Head of caudate nucleus (tissue), 42 donors: ENCODE results near the gene ALDH2.
A peak's percentile ranks its signal among the peaks of the same experiment; 100 is the strongest.

Experiments
- DNase-seq, 42 donors: peaks; one replicate each; pipeline versions ENCODE4 v3.0.0 to v3.0.0-alpha.2; 2020 to 2021; ENCODE audit warnings: mixed read lengths in 7 of 42
- intact Hi-C: fragments of 100-400 bp; cut with DNase I; formaldehyde crosslinking; loops from one replicate; pipeline ENCODE4 v1.15.0; 2022

ALDH2 gene

GRCh38 chr12:111777345-111778045 lies 10.8 kb downstream of the ALDH2 start:
- DNase-seq: peak in 18 of 42 donors; percentile 12 to 57 (median 32)
- intact Hi-C loops: no loop called here

GRCh38 chr12:111780166-111780565 lies 13.4 kb downstream of the ALDH2 start:
- intact Hi-C loops: no loop called here
- DNase-seq: peak in 1 of 42 donors; percentile 34

- intact Hi-C loops: no loop called here
- no peak for DNase-seq
Measured at GRCh38 chr12:111780615-111781014, 13.9 kb downstream of the ALDH2 start.

GRCh38 chr12:111781085-111781658 lies 14.4 kb downstream of the ALDH2 start:
- intact Hi-C loops: no loop called here
- no peak for DNase-seq

DNA sequence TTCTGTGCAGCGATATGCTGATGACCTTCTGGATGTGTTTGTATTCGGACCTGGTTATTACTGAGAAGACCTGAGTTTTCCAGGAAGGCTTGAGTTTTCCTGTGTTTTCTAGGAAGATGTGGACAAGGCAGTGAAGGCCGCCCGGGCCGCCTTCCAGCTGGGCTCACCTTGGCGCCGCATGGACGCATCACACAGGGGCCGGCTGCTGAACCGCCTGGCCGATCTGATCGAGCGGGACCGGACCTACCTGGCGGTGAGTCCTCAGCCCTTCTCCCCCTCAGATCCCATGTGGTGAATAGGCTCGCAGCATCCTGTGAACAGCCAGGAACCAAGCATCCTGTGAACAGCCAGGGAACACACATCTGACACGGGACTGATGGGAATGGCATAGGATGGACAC lies 16.3 kb downstream of the ALDH2 start:
- DNase-seq: no peak
- intact Hi-C loops: no loop called here

- intact Hi-C loops: no loop called here
- DNase-seq: no peak
Measured at GRCh38 chr12:111784953-111785352, 18.2 kb downstream of the ALDH2 start.

GRCh38 chr12:111785651-111786050 lies 18.9 kb downstream of the ALDH2 start:
- intact Hi-C loops: no loop called here
- DNase-seq: no peak

GRCh38 chr12:111788178-111788654 lies 21.5 kb downstream of the ALDH2 start:
- intact Hi-C loops: no loop called here
- DNase-seq: peak in 18 of 42 donors; percentile 18 to 56 (median 32)

DNA sequence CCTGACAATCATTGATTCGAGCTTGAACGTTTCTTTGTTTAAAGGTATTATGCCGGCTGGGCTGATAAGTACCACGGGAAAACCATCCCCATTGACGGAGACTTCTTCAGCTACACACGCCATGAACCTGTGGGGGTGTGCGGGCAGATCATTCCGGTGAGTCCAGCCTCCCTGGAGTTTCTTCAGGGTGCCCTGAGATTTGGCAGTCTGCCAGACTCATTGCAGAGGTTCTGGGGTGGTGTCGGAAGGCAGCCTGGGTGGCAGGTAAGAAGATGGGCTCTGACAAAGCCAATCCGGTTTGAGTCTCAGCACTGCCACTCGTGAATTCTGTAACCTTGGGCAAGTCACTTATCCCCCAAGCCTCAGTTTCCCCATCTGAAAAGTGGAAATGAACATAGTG lies 23.0 kb downstream of the ALDH2 start:
- intact Hi-C loops: no loop called here
- DNase-seq: no peak

GRCh38 chr12:111791507-111791906 lies 24.8 kb downstream of the ALDH2 start:
- DNase-seq: no peak
- intact Hi-C loops: no loop called here

DNA sequence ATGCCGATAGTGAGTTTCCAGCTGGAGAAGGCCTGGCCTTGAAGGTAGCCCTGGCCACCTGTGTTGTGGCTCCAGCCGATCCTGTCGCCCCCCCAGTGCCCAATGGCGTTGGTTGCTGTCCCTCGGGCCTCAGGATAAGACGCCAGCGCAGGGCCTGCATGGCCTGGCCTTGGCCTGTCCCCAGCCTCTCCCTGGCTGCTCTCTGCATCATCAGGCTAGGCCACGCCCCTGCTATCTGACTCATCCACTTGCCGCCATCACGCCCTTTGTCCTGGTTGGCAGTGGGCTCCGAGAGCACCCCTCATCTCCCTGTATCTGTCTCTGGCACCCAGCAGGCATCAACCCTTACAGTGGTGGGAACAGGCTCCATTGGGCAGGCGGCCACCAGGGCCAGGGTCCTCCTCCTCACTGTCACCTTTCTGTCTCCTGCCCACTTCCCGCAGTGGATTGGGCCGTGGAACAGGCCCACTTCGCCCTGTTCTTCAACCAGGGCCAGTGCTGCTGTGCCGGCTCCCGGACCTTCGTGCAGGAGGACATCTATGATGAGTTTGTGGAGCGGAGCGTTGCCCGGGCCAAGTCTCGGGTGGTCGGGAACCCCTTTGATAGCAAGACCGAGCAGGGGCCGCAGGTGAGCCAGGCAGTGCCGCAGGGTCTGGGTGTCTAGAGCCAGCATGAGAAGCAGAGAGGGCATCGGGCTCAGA lies 25.6 kb downstream of the ALDH2 start:
- DNase-seq: peak in 4 of 42 donors; percentile 21 to 40 (median 26)
- intact Hi-C loops: no loop called here

GRCh38 chr12:111792856-111793235 lies 26.1 kb downstream of the ALDH2 start:
- intact Hi-C loops: no loop called here
- no peak for DNase-seq

DNA sequence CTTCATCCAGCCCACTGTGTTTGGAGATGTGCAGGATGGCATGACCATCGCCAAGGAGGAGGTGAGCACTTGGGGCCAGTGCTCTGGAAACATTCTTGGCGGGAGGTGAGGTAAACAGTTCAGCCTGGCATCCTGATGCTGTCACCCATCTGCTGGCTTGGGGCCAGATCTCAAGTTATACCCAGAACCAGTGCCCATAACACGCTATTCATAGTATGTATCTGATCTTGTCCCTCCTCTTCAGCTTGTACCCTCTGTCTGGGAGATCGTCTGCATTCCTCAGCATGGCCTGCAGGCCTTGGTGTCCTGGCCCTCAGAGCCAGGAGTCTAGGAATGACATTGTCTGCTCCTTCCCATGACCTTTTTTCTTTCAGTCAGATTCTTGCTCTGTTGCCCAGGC lies 31.4 kb downstream of the ALDH2 start:
- intact Hi-C loops: no loop called here
- no peak for DNase-seq

GRCh38 chr12:111799758-111800157 lies 33.0 kb downstream of the ALDH2 start:
- no peak for DNase-seq
- intact Hi-C loops: no loop called here

GRCh38 chr12:111803038-111803626 lies 36.4 kb downstream of the ALDH2 start:
- no peak for DNase-seq
- intact Hi-C loops: no loop called here

- DNase-seq: no peak
- intact Hi-C loops: no loop called here
Measured at GRCh38 chr12:111803851-111804250, 37.1 kb downstream of the ALDH2 start.

DNA sequence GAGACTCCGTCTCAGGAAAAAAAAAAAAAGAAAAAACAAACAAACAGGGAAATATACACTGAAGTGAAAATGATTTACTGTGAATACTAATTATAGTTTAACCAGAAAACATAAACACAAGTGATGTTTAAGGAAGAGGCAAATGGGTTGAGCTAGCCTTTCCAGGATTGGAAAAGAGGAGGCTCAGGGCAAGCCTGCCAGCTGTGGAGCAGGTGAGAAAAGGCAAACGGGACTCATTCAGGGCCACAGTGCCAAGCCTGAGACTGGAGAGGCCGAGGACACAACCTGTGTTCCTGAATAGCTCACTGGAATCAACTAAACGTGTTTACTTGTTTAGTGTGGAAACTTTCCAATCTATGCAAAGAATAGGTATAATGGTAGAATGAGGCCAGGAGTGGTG lies 39.6 kb downstream of the ALDH2 start:
- intact Hi-C loops: no loop called here
- no peak for DNase-seq

DNA sequence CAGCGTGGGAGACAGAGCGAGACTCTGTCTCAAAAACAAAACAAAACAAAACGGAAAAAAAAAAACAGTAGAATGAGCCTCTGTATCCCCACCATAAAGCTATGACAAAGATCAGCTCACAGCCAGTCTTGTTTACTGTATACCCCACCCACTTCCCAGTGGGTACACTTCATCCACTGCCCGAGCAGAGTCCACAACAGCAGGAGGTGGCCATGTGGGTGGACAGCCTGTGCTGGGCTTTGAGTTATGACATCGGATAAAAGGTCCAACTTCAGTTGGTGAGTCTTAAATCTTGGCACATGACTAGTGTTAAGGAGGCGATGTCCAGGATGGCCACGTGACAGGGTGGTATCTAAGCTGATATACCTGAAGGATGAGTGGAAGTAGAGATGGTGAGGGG lies 40.5 kb downstream of the ALDH2 start:
- DNase-seq: no peak
- intact Hi-C loops: no loop called here

GRCh38 chr12:111812881-111813741 lies 46.4 kb downstream of the ALDH2 start:
- peak; percentile 47 to 90 (median 76) for DNase-seq
- intact Hi-C loops: loop anchor here (10.0 kb wide), 1 partner anchor 58 kb away; no protein-coding TSS in a partner anchor
